Type B pancreatic cell (in vitro differentiated cells): ENCODE results near the gene PEX16. TPM values are rescaled to one million over a fixed set of nuclear protein-coding genes. Genes with fewer than 3 reads are reported as not detected.

Source experiments
- DNase-seq: peaks from one replicate; pipeline ENCODE4 v3.0.0; 2021; ENCODE audit warnings: mixed read lengths; ENCODE audit not compliant: unreplicated experiment; ENCODE audit errors: extremely low spot score
- H3K27ac Mint-ChIP-seq: 2 replicates; pipeline ENCODE4 v1.8.0; 2021; ENCODE audit warnings: mild to moderate bottlenecking, mixed read lengths
- H3K27me3 Mint-ChIP-seq: 2 replicates; pipeline ENCODE4 v1.8.0; 2021; ENCODE audit warnings: mixed read lengths
- H3K36me3 Mint-ChIP-seq: 2 replicates; pipeline ENCODE4 v1.8.0; 2021; ENCODE audit warnings: mixed read lengths
- H3K4me1 Mint-ChIP-seq: one replicate; pipeline ENCODE4 v1.8.0; 2021; ENCODE audit warnings: mixed read lengths; ENCODE audit not compliant: unreplicated experiment
- H3K4me3 Mint-ChIP-seq: 2 replicates; pipeline ENCODE4 v1.8.0; 2021; ENCODE audit warnings: mild to moderate bottlenecking, mixed read lengths
- H3K9me3 Mint-ChIP-seq: 2 replicates; pipeline ENCODE4 v1.8.0; 2021; ENCODE audit warnings: mixed read lengths
- total RNA-seq: library from RNA; stranded (reverse); gene quantifications from 2 replicates; pipeline ENCODE4 v1.2.1, GENCODE V29; 2021; ENCODE audit warnings: low replicate concordance
- TF ChIP-seq, protein P1 (sequence below): fragments of 200-600 bp; sonication (generic); conservative IDR thresholded peaks from 2 replicates; pipeline ENCODE4 v1.5.0; 2021; ENCODE audit warnings: antibody characterized with exemption, mild to moderate bottlenecking

PEX16 gene
- total RNA-seq, 1 donor from 2014 or later, result 21.7 TPM

DNA sequence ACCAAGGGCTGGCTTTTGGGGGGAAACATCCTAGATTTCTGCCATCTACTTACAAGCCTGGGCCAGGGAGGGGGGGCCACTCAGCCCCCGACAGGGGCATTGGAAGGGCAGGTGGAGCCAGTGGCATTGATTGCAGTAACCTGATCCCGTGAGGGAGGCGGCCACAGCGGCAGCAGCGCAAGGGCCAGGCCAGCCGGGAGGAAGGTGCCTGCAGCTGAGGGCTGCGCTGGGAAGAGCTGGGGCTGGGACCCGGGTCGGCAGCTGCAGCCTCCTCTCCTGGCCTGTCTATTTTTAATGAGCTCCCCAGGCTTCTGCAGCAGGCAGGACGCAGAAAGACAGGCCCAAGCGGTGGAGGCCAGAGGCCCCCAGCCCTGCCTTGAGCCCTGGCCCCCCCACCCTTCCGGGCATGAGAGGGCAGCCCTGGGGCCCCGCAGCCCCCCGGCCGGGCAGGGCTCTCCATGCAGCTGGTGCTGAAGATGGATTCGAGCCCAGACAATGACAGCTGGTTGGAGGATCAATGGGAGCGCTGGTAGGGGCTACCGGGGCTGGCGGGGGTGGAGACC lies 21.2 kb downstream of the PEX16 start:
- Mint-ChIP-seq H3K9me3 (no peaks in the 10 kb centered on the region), H3K27ac (no peak overlapping the region), H3K27me3 (no peaks in the 10 kb centered on the region), H3K36me3 (no peaks in the 10 kb centered on the region), H3K4me1 (peaks cover 12% of the 10 kb centered on the region), H3K4me3 (no peak overlapping the region)
- no peak for DNase-seq
- TF ChIP-seq, protein P1, sequence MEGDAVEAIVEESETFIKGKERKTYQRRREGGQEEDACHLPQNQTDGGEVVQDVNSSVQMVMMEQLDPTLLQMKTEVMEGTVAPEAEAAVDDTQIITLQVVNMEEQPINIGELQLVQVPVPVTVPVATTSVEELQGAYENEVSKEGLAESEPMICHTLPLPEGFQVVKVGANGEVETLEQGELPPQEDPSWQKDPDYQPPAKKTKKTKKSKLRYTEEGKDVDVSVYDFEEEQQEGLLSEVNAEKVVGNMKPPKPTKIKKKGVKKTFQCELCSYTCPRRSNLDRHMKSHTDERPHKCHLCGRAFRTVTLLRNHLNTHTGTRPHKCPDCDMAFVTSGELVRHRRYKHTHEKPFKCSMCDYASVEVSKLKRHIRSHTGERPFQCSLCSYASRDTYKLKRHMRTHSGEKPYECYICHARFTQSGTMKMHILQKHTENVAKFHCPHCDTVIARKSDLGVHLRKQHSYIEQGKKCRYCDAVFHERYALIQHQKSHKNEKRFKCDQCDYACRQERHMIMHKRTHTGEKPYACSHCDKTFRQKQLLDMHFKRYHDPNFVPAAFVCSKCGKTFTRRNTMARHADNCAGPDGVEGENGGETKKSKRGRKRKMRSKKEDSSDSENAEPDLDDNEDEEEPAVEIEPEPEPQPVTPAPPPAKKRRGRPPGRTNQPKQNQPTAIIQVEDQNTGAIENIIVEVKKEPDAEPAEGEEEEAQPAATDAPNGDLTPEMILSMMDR, result no peak

DNA sequence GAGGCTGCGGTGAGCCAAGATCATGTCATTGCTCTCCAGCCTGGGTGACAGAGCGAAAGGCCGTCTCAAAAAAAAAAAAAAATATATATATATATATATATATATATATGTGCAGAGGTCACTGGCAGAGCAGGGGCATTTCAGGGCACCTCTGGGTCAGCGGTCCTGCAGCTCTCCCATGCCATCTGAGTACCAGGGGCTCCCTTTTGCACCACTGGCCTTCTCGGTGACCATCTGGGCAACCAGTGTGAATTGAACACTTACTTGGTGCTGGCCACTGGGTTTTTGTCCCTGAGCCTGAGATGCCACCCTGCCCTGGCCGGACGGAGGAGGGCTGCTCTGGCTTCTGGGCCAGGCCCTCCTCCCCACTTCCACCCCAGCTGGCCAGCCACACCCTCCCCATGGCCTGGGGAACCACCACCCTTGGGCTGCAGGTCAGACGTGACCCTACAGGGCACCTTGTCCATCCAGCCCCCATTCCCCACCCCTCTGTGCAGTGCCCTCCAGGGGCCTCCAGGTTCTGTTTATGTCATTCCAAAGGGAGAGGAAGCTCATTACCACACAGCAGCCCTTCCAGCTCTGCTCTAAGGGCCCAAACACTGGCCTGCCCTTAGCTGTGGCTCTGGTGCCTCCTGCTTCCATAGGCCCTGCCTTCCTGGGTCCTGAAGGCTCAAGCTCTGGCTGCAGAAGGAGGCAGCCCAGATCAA lies 22.0 kb downstream of the PEX16 start:
- no peaks in the 10 kb centered on the region for H3K27me3 Mint-ChIP-seq
- H3K9me3 Mint-ChIP-seq, result no peaks in the 10 kb centered on the region
- H3K4me1 Mint-ChIP-seq, result peaks cover 11% of the 10 kb centered on the region
- no peaks in the 10 kb centered on the region for H3K36me3 Mint-ChIP-seq
- TF ChIP-seq, protein P1, result no peak
- no peak for DNase-seq
- no peak overlapping the region for H3K27ac Mint-ChIP-seq
- H3K4me3 Mint-ChIP-seq, result no peak overlapping the region

DNA sequence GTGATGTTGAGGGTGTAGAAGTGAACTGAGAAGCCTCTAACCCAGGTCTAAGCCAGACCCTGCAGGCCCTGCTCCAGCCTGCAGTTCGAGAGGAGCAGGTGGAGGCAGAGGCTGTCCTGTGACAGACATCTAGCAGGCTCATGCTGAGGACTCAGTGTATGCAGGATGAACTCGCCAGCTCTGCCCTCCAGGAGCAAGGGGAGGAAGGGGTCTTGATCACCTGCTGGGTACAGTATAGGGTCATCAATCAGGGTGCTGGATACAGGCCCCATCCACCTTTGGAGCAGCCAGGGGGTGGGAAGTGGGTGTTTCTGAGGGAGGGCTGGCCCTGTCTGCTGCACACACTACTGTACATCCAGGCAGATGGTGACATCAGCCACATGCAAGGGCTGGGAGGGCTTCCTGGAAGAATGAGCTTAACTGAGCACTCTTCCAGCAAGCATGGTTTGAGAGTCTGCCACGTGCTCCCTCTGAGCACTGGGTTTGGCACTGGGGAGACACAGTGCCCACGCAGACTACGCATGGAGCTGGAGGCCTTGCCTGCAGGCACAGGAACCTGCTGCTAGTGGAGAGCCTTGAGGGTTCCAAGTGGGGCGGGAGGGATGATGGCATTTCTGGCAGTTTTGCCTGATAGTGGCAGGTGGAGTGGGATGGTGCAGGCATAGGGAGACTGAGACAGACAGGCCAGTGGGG lies 23.0 kb downstream of the PEX16 start:
- no peak overlapping the region for H3K4me3 Mint-ChIP-seq
- no peaks in the 10 kb centered on the region for H3K27me3 Mint-ChIP-seq
- no peak overlapping the region for H3K27ac Mint-ChIP-seq
- peaks cover 9% of the 10 kb centered on the region for H3K4me1 Mint-ChIP-seq
- TF ChIP-seq, protein P1, result no peak
- no peak for DNase-seq
- H3K36me3 Mint-ChIP-seq, result no peaks in the 10 kb centered on the region
- no peaks in the 10 kb centered on the region for H3K9me3 Mint-ChIP-seq

DNA sequence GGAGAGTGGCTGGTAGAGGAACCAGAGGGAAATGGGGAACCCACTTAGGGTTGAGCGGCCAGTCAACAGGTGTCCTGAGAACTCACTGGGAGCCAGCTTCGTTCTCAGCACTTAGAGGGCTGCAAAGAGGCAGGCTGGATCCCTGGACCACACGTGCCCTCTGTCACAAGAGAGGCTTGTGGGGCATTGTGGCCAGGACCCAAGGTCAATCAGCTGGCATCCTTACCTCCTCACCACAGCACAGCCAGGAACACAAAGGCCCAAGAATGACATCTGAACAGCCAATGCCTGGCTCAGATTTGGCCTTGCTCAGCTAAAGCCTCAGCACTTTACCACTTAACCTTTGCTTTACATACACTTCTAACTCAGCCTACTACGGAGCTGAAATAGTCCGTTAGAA lies 24.8 kb downstream of the PEX16 start:
- Mint-ChIP-seq H3K9me3 (no peaks in the 10 kb centered on the region), H3K36me3 (no peaks in the 10 kb centered on the region), H3K27ac (no peak overlapping the region)

DNA sequence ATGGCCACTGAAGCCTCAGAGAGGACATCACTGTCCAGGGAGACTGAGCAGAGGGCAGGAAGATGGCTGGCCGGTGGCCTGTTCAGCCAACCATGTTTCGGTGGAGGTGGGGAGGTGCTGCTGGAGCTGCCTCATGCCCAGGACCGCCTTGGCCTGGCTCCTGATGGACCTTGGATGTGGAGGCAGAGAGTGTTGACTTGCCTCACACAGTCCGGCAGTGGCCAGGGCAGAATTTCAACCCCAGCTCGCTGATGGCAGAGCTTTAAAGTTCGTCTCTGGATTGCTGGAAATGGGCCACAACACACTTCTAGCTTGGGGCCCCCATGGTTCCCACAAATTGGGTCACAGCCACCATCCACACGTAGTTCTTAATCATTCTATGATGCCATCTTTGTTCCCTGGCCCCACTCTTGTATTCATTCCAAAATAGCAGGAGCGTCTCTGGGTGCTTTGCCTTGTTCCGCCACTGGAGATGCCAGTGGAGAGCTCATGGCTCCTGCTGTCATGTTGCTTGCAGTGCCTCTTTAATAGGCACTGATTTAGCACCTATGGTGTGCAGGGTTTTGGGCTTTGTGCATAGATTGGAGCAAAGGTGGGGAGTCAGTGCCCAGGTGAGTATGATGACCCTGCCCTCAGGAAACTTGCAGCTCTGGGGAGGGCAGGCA lies 26.7 kb downstream of the PEX16 start:
- H3K4me3 Mint-ChIP-seq, result no peak overlapping the region
- no peaks in the 10 kb centered on the region for H3K9me3 Mint-ChIP-seq
- H3K4me1 Mint-ChIP-seq, result peaks cover 9% of the 10 kb centered on the region
- no peak overlapping the region for H3K27ac Mint-ChIP-seq
- DNase-seq, result no peak
- TF ChIP-seq, protein P1, result no peak
- H3K27me3 Mint-ChIP-seq, result peaks cover 6% of the 10 kb centered on the region
- H3K36me3 Mint-ChIP-seq, result no peaks in the 10 kb centered on the region

More for the DNA sequence above, 24.8 kb downstream of the PEX16 start:
- no peak for DNase-seq
- peaks cover 9% of the 10 kb centered on the region for H3K4me1 Mint-ChIP-seq
- H3K4me3 Mint-ChIP-seq, result no peak overlapping the region
- H3K27me3 Mint-ChIP-seq, result no peaks in the 10 kb centered on the region
- TF ChIP-seq, protein P1, result no peak
